Measurements from ENCODE around the gene CDCA8.

The CDCA8 gene

GRCh38 chr1:37714689-37715088, 22.4 kb downstream of the CDCA8 start:
- H2AFZ ChIP-seq: no peak overlapping the region
- no peaks in the 10 kb centered on the region for H3K27me3 ChIP-seq (ENCODE audit: control insufficient read depth, insufficient read depth, low read length)
- H3K27ac ChIP-seq: no peak overlapping the region
- H3K4me1 ChIP-seq: no peaks in the 10 kb centered on the region
- H3K9ac ChIP-seq: no peak overlapping the region
- H3K4me3 ChIP-seq (ENCODE audit: low read depth, low read length): no peak overlapping the region
- no peak overlapping the region for H3K4me2 ChIP-seq (ENCODE audit: low read length)
- H3K79me2 ChIP-seq: no peaks in the 10 kb centered on the region
- H3K36me3 ChIP-seq (ENCODE audit: control insufficient read depth, insufficient read depth, low read length): no peaks in the 10 kb centered on the region
- no peak for TF ChIP-seq CTCF (IDR thresholded peaks at IDR 0.05)
- H3K9me3 ChIP-seq (ENCODE audit: control insufficient read depth, low read length): no peaks in the 10 kb centered on the region

GRCh38 chr1:37716321-37716720, 24.0 kb downstream of the CDCA8 start:
- H2AFZ ChIP-seq: no peak overlapping the region
- TF ChIP-seq CTCF (IDR thresholded peaks at IDR 0.05): no peak
- H3K4me2 ChIP-seq (ENCODE audit: low read length): no peak overlapping the region
- H3K27me3 ChIP-seq (ENCODE audit: control insufficient read depth, insufficient read depth, low read length): no peaks in the 10 kb centered on the region
- H3K4me3 ChIP-seq (ENCODE audit: low read depth, low read length): no peak overlapping the region
- no peak overlapping the region for H3K27ac ChIP-seq
- no peaks in the 10 kb centered on the region for H3K79me2 ChIP-seq
- no peaks in the 10 kb centered on the region for H3K36me3 ChIP-seq (ENCODE audit: control insufficient read depth, insufficient read depth, low read length)
- no peaks in the 10 kb centered on the region for H3K9me3 ChIP-seq (ENCODE audit: control insufficient read depth, low read length)
- H3K4me1 ChIP-seq: no peaks in the 10 kb centered on the region
- H3K9ac ChIP-seq: no peak overlapping the region

GRCh38 chr1:37717631-37718030, 25.3 kb downstream of the CDCA8 start:
- Histone ChIP-seq H3K4me2 (ENCODE audit: low read length) (no peak overlapping the region), H3K9ac (no peak overlapping the region), H3K27me3 (ENCODE audit: control insufficient read depth, insufficient read depth, low read length) (no peaks in the 10 kb centered on the region), H3K27ac (no peak overlapping the region), H3K79me2 (no peaks in the 10 kb centered on the region), H3K4me3 (ENCODE audit: low read depth, low read length) (no peak overlapping the region), H3K4me1 (no peaks in the 10 kb centered on the region), H2AFZ (no peak overlapping the region), H3K9me3 (ENCODE audit: control insufficient read depth, low read length) (no peaks in the 10 kb centered on the region), H3K36me3 (ENCODE audit: control insufficient read depth, insufficient read depth, low read length) (no peaks in the 10 kb centered on the region)
- TF ChIP-seq CTCF (IDR thresholded peaks at IDR 0.05): no peak

GRCh38 chr1:37718181-37718900, 26.0 kb downstream of the CDCA8 start:
- H3K79me2 ChIP-seq: no peaks in the 10 kb centered on the region
- no peak overlapping the region for H3K9ac ChIP-seq
- H3K4me3 ChIP-seq (ENCODE audit: low read depth, low read length): no peak overlapping the region
- H3K36me3 ChIP-seq (ENCODE audit: control insufficient read depth, insufficient read depth, low read length): no peaks in the 10 kb centered on the region
- no peaks in the 10 kb centered on the region for H3K9me3 ChIP-seq (ENCODE audit: control insufficient read depth, low read length)
- no peaks in the 10 kb centered on the region for H3K4me1 ChIP-seq
- H3K27me3 ChIP-seq (ENCODE audit: control insufficient read depth, insufficient read depth, low read length): no peaks in the 10 kb centered on the region
- no peak for TF ChIP-seq CTCF (IDR thresholded peaks at IDR 0.05)
- H3K27ac ChIP-seq: no peak overlapping the region
- H2AFZ ChIP-seq: no peak overlapping the region
- no peak overlapping the region for H3K4me2 ChIP-seq (ENCODE audit: low read length)

Measured in parathyroid adenoma (tissue), 2 donors.